Lower leg skin (tissue), 3 donors: ENCODE results near the gene SLC5A4.

ENCODE experiments used
- CTCF ChIP-seq, 3 donors: fragments of 450-650 bp; IDR thresholded peaks; one replicate each; pipeline ENCODE4 v1.5.1; 2016; ENCODE audit warnings: antibody characterized with exemption in 3 of 3, mild to moderate bottlenecking in 3 of 3, moderate library complexity in 2 of 3
- POLR2A ChIP-seq, 2 donors: fragments of 450-650 bp; IDR thresholded peaks; one replicate each; pipeline ENCODE4 v1.6.1; 2016 to 2017; ENCODE audit warnings: antibody characterized with exemption in 2 of 2, mild to moderate bottlenecking in 1 of 2, moderate library complexity in 1 of 2

DNA sequence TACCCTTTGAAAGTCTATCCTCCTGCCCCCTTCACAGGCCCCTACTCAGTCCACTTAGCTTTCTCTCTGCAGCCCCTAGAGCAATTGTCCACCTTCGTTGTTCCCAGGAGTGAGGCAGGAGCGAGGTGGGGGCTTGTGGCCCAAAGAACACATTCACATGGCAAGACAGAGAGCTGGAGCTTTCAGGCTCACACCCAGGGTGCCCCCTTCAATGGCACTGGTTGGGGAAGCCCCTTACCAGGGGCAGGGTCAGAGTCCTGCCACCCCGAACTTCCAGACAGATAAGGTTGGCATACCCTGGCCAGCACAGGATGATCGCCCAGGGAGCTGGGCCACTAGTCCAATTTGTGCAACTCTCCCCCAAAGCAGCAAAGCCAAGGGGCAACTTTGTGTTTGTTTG, 6.2 kb upstream of the SLC5A4 start:
- no peak for TF ChIP-seq CTCF (IDR thresholded peaks at IDR 0.05)
- no peak for TF ChIP-seq POLR2A (IDR thresholded peaks at IDR 0.05)
